Transverse colon (tissue), 3 donors: ENCODE data around the gene BCAS2.

Experiments
- POLR2A ChIP-seq: fragments of 450-650 bp; IDR thresholded peaks from one replicate; pipeline ENCODE4 v1.6.1; 2016; ENCODE audit warnings: antibody characterized with exemption, mild to moderate bottlenecking, moderate library complexity
- TF ChIP-seq, protein P1 (sequence below), 5 experiments: fragments of 200-600 bp in 3 of 5; fragments of 450-650 bp in 2 of 5; sonication (generic) in 3 of 5; IDR thresholded peaks; 1 replicate in 2 of 5; 2 replicates in 3 of 5; pipeline ENCODE4 v1.5.1; 2016 to 2017; ENCODE audit warnings: antibody characterized with exemption in 5 of 5, inconsistent platforms in 3 of 5, mild to moderate bottlenecking in 2 of 5, moderate library complexity in 1 of 5

DNA sequence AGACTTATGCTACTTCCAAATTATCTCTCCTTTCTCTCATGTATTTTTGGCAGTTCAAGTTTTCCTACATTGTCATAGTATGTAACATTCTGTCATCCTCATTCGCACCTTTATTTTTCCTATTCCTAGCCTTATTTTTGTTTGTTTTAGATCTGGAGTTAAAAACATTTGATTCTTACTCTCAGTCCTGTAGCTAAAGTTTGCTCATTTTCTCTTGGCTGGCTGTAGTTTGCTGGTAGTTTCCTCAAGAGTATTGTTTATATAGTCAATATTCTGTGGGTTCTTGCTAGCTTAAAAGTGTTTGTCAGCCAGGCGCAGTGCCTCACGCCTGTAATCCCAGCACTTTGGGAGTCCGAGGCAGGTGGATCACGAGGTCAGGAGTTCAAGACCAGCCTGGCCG, 40.6 kb downstream of the BCAS2 start:
- TF ChIP-seq POLR2A = no peak
- TF ChIP-seq, protein P1, sequence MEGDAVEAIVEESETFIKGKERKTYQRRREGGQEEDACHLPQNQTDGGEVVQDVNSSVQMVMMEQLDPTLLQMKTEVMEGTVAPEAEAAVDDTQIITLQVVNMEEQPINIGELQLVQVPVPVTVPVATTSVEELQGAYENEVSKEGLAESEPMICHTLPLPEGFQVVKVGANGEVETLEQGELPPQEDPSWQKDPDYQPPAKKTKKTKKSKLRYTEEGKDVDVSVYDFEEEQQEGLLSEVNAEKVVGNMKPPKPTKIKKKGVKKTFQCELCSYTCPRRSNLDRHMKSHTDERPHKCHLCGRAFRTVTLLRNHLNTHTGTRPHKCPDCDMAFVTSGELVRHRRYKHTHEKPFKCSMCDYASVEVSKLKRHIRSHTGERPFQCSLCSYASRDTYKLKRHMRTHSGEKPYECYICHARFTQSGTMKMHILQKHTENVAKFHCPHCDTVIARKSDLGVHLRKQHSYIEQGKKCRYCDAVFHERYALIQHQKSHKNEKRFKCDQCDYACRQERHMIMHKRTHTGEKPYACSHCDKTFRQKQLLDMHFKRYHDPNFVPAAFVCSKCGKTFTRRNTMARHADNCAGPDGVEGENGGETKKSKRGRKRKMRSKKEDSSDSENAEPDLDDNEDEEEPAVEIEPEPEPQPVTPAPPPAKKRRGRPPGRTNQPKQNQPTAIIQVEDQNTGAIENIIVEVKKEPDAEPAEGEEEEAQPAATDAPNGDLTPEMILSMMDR (IDR thresholded peaks at IDR 0.05) = no peak
